ENCODE data around the gene REPS1.
A peak's percentile ranks its signal among the peaks of the same experiment; 100 is the strongest.
"Not testable (repeated sequence)": the region's sequence is repeated elsewhere in the genome, so short reads cannot be mapped to it uniquely, and the experiment has no call there.

The REPS1 gene

DNA sequence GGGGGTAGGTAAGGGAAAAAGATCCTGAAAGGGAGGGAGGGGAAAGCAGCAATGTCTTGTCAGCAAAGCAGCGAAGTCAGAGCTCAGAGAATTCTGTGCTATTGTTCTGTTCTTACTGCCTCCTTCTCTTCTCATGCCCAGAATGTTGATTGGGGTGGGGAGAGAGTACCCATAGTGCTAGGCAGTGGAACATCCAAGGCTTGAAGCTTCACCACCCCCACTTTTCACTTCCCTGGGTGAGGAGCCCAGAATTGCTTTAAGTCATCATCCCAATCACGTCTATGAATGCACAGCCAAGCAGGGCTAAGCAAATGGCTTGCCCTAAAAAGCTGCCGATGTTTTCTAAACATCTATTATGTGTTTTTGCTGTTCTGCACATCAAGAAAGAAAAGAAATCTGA lies 16.5 kb downstream of the REPS1 start:
- DNase-seq = peak in 30 of 51 donors; percentile 2 to 81 (median 32)

- DNase-seq = peak in 3 of 51 donors; percentile 4 to 60 (median 43)
These were observed 17.1 kb downstream of the REPS1 start for GRCh38 chr6:138970856-138971425.

- no peak for DNase-seq
These were observed 17.9 kb downstream of the REPS1 start for GRCh38 chr6:138970159-138970558.

DNA sequence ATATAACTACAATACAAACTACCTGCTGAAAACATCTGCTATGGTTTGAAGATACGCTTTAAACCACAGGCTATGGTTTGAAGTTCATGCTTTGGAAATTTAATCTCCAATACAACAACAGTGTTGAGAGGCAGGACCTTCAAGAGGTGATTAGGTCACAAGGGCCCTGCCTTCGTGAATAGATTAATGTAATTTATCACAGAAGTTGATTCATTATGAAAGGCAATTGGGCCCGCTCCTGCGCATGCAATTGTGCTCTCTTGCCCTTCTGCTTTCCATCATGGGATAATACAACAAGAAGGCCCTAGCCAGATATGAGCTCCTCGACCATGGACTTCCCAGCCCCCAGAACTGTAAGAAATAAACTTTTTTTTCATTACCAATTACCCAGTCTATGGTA lies 21.2 kb downstream of the REPS1 start:
- no peak for DNase-seq

DNA sequence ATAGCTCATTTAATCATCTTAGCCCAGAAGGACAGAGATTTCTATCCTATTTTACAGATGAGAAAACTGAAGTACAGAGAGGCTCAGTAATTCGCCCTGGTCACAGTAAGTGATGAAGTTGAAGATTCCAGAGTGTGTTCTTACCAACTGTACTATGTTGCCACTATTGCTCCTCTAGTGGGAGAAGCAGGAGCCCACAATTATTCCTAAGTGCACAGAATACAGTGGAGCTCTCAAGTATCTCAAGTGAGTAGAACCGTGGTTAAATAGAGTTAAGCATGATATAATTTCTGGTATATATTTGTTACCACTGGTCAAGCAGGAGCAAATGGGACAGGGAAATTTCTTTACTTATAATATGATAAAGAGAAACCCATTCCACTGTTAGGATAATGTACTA lies 22.1 kb downstream of the REPS1 start:
- DNase-seq = no peak

DNA sequence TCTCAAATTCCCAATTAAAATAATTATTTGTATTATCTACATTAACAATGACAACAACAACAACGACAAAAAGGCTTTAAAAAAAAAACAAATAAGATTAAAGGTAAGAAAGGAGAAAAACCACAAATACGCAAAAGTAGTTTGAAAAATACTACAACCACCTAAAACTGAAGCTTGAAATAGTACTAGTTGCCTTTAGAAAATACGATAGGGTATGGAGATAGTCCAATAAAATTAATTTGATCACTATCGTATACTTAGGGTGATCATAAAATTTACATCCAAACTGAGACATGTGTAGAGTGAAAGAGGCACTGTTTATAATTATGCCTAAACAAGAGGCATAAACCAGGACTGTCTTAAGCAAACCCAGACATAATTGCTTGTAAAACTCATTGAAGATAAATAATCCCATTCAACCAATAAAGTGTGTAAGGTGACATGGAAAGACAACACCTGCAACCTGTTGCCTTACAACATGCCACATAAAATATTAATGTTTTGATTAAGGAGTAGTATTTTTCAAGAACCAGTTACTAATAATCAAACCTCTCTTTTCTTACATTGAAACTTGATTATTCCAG lies 22.7 kb downstream of the REPS1 start:
- DNase-seq = no peak

DNA sequence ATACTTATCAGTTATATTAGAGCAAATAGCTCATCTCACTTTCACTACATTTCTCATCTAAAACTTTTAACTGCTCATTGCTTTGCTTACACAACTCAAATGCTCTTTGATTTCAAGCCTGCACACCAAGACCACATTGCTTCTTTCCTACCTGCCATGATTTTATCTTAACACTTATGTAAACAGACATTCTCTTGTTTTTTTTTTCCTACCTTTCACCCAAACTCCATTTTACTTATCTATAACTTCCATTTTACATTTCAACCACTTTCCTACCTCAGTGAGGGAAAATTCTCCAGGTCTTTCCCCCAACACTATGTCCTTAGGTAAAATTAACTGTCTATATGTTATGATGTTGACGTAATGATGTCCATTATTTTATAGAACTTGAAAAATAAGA lies 24.0 kb downstream of the REPS1 start:
- DNase-seq = no peak

- DNase-seq = no peak
These were observed 24.5 kb downstream of the REPS1 start for GRCh38 chr6:138963531-138963930.

DNA sequence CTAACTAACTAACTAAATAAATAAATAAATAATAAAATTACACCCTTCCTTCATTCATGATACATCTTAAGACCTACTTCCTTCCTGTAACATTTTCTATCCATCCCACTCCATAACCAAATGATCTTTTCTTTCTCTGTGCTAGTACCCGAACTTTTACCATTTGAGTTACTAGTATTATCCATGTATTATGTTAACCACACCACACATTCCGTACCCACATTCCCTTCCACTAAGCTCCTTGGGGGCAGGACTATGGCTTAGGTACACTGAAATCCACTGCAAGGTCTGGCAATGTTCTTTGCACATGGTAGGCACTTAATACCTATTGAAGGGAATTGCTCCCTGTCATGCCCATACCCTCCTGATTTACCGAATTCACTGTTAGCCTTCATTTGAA lies 24.9 kb downstream of the REPS1 start:
- no peak for DNase-seq

- DNase-seq = no peak
These were observed 28.5 kb downstream of the REPS1 start for GRCh38 chr6:138959521-138959920.

DNA sequence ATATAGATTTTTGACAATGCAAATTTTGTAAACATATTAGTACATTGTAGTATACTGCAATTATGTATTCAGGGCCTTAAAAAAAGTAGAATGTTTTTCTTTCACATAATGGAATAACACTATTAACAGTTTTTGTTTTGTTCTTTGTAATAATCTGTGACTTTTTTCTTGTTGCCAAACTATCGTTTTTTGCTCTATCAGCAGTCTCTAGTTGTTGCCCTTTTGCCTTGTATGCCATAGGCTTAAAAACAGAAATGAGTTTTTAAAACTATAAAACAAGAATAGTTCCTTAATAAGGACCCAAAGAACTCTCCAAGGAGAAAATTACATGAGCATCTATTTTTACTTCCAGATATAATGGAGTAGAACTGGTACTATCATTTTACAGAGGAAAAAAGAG lies 29.5 kb downstream of the REPS1 start:
- DNase-seq = no peak

- DNase-seq = no peak
These were observed 30.1 kb downstream of the REPS1 start for GRCh38 chr6:138957903-138958302.

- no peak for DNase-seq
These were observed 30.6 kb downstream of the REPS1 start for GRCh38 chr6:138957484-138957883.

GRCh38 chr6:138956244-138956924 lies 31.7 kb downstream of the REPS1 start:
- DNase-seq = no peak

- DNase-seq = no peak
These were observed 32.8 kb downstream of the REPS1 start for GRCh38 chr6:138955262-138955661.

DNA sequence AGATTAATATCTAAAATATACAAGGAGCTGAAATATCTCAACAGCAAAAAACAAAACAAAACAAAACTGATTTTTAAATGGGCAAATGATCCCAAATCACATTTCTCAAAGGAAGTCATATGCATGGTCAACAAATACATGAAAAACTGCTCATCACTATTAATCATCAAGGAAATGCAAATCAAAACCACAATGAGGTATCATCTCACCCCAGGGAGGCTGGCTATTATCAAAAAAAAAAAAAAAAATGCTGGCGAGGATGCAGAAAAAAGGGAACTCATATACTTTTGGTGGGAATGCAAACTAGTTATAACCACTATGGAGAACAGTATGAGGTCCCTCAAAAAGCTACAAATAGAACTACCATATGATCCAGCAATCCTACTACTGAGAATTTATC lies 34.6 kb downstream of the REPS1 start:
- DNase-seq = no peak

DNA sequence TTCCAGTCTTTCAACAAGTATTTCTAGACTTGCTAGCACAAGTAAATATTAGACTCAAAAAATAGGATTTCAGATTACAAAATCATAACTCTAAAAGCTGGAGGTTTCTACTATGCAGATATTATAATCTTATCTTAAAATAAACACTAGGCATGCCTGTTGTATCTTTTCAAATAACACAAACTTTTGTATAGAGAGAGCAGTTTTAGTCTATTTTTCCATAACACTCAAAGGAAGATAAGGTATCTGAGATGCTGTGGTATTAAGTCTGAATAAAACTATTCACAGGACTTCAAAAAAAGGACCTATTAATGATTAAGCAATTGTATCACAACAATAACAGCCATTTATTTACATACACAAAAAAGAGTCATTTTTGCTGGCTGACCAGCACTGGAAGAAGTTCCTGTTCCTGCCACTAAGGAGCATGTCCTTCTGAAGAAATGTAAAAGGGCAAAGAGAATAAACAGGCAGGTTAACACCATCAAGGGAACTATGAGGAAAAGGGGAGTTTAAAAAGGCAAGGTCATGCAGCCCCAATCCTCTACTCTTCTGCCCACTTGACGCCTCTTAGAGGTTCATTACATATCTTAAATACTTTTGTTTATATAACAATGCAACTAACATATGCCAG lies 39.4 kb downstream of the REPS1 start:
- no peak for DNase-seq

- DNase-seq = no peak
These were observed 40.0 kb downstream of the REPS1 start for GRCh38 chr6:138948004-138948403.

GRCh38 chr6:138945354-138945753 lies 42.7 kb downstream of the REPS1 start:
- no peak for DNase-seq

DNA sequence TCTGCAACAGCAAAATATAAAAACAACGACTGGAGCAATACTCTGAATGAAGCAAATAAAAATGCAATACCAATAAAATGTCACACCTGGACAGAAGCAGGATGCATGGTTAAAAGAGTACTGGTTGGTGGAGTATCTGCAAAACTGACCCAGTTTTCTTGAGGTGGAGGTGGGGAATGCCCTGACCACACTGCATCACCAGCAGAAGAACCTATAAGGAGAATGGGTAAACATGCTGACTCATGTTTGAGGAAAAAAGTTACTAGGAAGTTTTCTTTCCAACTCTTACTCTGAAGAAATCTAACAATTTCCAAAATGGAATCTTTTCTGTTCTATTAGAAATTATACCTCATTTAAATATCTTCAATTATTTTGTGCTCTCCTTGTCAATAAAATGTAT lies 43.6 kb downstream of the REPS1 start:
- DNase-seq = no peak

- no peak for DNase-seq
These were observed 44.9 kb downstream of the REPS1 start for GRCh38 chr6:138943089-138943625.

DNA sequence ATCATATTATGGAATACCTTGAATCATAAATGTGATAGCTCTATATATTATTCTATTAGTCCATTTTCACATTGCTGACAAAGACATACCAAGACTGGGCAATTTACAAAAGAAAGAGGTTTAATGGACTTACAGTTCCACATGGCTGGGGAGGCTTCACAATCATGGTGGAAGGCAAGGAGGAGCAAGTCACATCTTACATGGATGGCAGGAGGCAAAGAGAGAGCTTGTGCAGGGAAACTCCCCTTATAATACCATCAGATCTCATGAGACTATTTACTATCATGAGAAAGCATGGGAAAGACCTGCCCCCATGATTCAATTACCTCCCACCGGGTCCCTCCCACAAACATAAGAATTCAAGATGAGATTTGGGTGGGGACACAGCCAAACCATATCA lies 51.2 kb downstream of the REPS1 start:
- not testable (repeated sequence) for DNase-seq

DNA sequence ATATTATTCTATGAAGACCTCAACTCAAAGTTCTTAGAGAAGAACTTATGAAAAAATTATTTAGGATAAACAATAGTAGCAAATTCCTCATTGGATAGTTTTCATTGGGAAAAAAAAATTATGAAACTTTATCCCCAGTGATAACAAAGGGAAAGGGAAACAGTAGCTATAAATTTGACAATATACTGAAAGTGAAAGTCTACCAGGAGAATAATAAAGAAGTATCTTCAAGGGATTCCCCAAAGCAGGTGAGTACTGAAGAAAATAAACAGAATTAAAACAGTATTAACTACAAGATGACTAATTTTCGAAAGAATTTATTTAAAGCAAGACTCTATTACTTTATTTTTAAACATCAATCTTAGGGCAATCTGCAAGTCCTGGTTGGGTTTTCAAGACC lies 56.4 kb downstream of the REPS1 start:
- no peak for DNase-seq

Data from hypothalamus (tissue), 51 donors.